WERI-Rb-1 (cell line): ENCODE data around the gene CXCL6.

ENCODE experiments used
- DNase-seq: peaks from one replicate; pipeline ENCODE4 v3.0.0-alpha.2; 2020
- H3K27ac ChIP-seq: fragments of 250-450 bp; sonication (Bioruptor Pico); 2 replicates; pipeline ENCODE4 v1.5.1; 2020; ENCODE audit warnings: mild to moderate bottlenecking, moderate library complexity
- H3K27me3 ChIP-seq: fragments of 250-450 bp; sonication (Bioruptor Pico); 2 replicates; pipeline ENCODE4 v1.5.1; 2021; ENCODE audit warnings: mild to moderate bottlenecking, low read depth, moderate library complexity; ENCODE audit not compliant: insufficient read depth, severe bottlenecking
- H3K36me3 ChIP-seq: fragments of 250-450 bp; sonication (Bioruptor Pico); 2 replicates; pipeline ENCODE4 v1.5.1; 2020; ENCODE audit warnings: mild to moderate bottlenecking, moderate library complexity
- H3K4me3 ChIP-seq: 2 replicates; pipeline ENCODE4 v1.5.1; 2011; ENCODE audit warnings: low read depth, mild to moderate bottlenecking, control low read depth, low read length
- H3K9me3 ChIP-seq: fragments of 250-450 bp; sonication (Bioruptor Pico); 2 replicates; pipeline ENCODE4 v1.5.1; 2021; ENCODE audit warnings: mild to moderate bottlenecking, moderate library complexity; ENCODE audit not compliant: severe bottlenecking
- CTCF ChIP-seq: IDR thresholded peaks from 2 replicates; pipeline ENCODE4 v1.5.1; 2011; ENCODE audit warnings: low read depth, mild to moderate bottlenecking, control low read depth, inconsistent platforms, low read length

The CXCL6 gene

DNA sequence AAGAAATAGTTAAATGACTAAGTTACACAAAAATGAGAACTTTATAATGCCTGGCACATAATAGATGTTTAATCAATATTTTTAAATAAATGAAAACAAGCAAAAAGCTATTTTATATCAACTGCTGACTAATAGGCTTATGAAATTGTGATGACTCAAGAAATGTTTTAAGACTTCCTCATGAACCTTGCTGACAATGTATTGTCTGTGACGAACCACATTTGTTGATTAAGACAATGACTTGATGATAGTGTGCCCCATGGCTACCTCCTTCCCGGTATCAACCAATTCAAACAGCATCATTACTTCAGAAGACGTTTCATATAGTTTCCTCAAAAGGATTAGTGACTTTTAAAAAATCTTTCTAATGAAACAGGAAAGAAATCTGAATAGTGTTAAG is 7.9 kb downstream of the CXCL6 start:
- Histone ChIP-seq H3K9me3 (no peaks in the 10 kb centered on the region), H3K27me3 (no peaks in the 10 kb centered on the region), H3K36me3 (no peaks in the 10 kb centered on the region), H3K27ac (no peak overlapping the region), H3K4me3 (no peak overlapping the region)
- TF ChIP-seq CTCF: no peak
- no peak for DNase-seq

GRCh38 chr4:73844806-73845205 is 8.3 kb downstream of the CXCL6 start:
- no peaks in the 10 kb centered on the region for H3K36me3 ChIP-seq
- H3K4me3 ChIP-seq: no peak overlapping the region
- no peaks in the 10 kb centered on the region for H3K27me3 ChIP-seq
- no peaks in the 10 kb centered on the region for H3K9me3 ChIP-seq
- H3K27ac ChIP-seq: no peak overlapping the region
- no peak for DNase-seq
- no peak for TF ChIP-seq CTCF

- Histone ChIP-seq H3K27me3 (no peaks in the 10 kb centered on the region), H3K36me3 (no peaks in the 10 kb centered on the region), H3K9me3 (no peaks in the 10 kb centered on the region), H3K4me3 (no peak overlapping the region), H3K27ac (no peak overlapping the region)
- no peak for DNase-seq
- TF ChIP-seq CTCF: no peak
Observed at GRCh38 chr4:73847526-73848182, 11.2 kb downstream of the CXCL6 start.

DNA sequence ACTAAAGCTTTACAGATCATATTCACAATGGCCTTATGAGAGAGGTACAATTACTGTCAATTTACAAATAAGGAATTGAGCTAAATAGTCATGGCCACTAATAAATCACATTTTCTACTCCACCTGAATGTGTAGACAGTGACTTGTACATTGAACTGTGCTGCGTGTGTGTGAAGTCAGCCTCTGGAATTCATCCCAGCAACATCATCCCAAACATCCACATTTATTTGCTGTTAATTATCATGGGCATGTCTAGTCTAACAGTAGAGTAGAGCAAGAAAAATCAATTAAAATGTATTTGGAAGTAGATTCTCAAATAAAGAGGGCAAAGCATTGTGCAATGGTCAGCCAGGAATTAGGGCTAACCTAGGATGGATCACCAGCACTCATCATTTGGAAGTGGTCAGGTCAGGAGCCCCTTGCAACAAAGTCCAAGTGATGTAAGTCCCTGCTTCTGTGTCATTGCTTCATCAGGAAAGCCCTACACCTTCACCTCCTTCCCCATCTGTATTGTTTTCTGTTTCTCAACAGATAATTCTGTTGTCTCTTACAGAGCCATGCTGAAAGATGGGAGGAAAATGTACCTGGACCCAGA is 11.8 kb downstream of the CXCL6 start:
- Histone ChIP-seq H3K27me3 (no peaks in the 10 kb centered on the region), H3K36me3 (no peaks in the 10 kb centered on the region), H3K27ac (no peak overlapping the region), H3K9me3 (no peaks in the 10 kb centered on the region), H3K4me3 (no peak overlapping the region)
- DNase-seq: no peak
- TF ChIP-seq CTCF: no peak

- no peak overlapping the region for H3K27ac ChIP-seq
- DNase-seq: no peak
- H3K9me3 ChIP-seq: no peaks in the 10 kb centered on the region
- no peak overlapping the region for H3K4me3 ChIP-seq
- TF ChIP-seq CTCF: no peak
- H3K27me3 ChIP-seq: no peaks in the 10 kb centered on the region
- no peaks in the 10 kb centered on the region for H3K36me3 ChIP-seq
Observed at GRCh38 chr4:73850261-73850970, 13.9 kb downstream of the CXCL6 start.
